KMS-11 (cell line): ENCODE data around the gene AGAP1.

Experiments used
- H2AFZ ChIP-seq: fragments of 200-600 bp; sonication (generic); 2 replicates; pipeline ENCODE4 v1.6.1; 2016; ENCODE audit warnings: antibody characterized with exemption, mixed run types, low read depth
- H3K27ac ChIP-seq: fragments of 200-600 bp; sonication (generic); 2 replicates; pipeline ENCODE4 v1.6.1; 2016; ENCODE audit warnings: mild to moderate bottlenecking, mixed run types
- H3K27me3 ChIP-seq: fragments of 200-600 bp; sonication (generic); 2 replicates; pipeline ENCODE4 v1.6.1; 2017; ENCODE audit warnings: mild to moderate bottlenecking, low read depth, mixed run types, moderate library complexity; ENCODE audit not compliant: insufficient read depth
- H3K36me3 ChIP-seq: fragments of 200-600 bp; sonication (generic); 2 replicates; pipeline ENCODE4 v1.6.1; 2017; ENCODE audit warnings: mild to moderate bottlenecking, mixed run types; ENCODE audit not compliant: insufficient read depth
- H3K4me1 ChIP-seq: fragments of 200-600 bp; sonication (generic); 2 replicates; pipeline ENCODE4 v1.6.1; 2016; ENCODE audit warnings: mild to moderate bottlenecking, low read depth, mixed run types; ENCODE audit not compliant: poor library complexity, severe bottlenecking
- H3K4me2 ChIP-seq: fragments of 200-600 bp; sonication (generic); 2 replicates; pipeline ENCODE4 v1.7.0; 2016; ENCODE audit warnings: mild to moderate bottlenecking, mixed run types
- H3K4me3 ChIP-seq: fragments of 200-600 bp; sonication (generic); IDR thresholded peaks from 2 replicates; pipeline ENCODE4 v1.6.1; 2017; ENCODE audit warnings: low read depth, low read length, mixed read lengths; ENCODE audit not compliant: insufficient read depth
- H3K79me2 ChIP-seq: fragments of 200-600 bp; sonication (generic); 2 replicates; pipeline ENCODE4 v1.6.1; 2016; ENCODE audit warnings: low read depth, mixed run types; ENCODE audit not compliant: insufficient read depth
- H3K9ac ChIP-seq: fragments of 200-600 bp; sonication (generic); 2 replicates; pipeline ENCODE4 v1.6.1; 2016; ENCODE audit warnings: mild to moderate bottlenecking, mixed run types
- H4K20me1 ChIP-seq: fragments of 200-600 bp; sonication (generic); 2 replicates; pipeline ENCODE4 v1.6.1; 2016; ENCODE audit warnings: mild to moderate bottlenecking, mixed run types; ENCODE audit not compliant: insufficient read depth
- CTCF ChIP-seq: fragments of 200-600 bp; sonication (generic); conservative IDR thresholded peaks from 2 replicates; pipeline ENCODE4 v1.6.1; 2017; ENCODE audit warnings: low read depth, mild to moderate bottlenecking, antibody characterized with exemption, low read length, moderate library complexity, mixed read lengths

The AGAP1 gene

DNA sequence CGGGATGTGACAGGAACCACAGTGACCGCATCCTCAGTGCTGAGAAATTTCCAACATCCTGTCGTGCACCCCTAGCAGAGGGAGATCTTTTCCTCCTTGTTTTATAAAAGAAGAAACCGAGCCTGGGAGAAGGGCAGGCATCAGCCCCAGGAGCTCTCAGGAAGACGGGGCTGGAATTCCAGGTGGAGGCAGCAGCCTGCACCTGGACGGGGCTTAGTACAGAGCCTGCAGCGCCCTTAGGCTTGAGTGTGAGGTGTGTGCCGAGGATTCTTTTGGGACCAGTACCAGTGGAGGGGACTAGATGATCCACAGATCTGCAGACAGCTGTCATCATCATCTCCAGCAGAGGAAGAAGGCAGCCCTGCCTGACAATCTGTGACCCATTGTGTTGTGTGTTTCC is 525.6 kb downstream of the AGAP1 start:
- Histone ChIP-seq H3K9ac (no peak overlapping the region), H3K79me2 (no peaks in the 10 kb centered on the region), H3K27ac (no peak overlapping the region), H3K36me3 (no peaks in the 10 kb centered on the region), H3K4me1 (no peaks in the 10 kb centered on the region), H2AFZ (no peak overlapping the region), H3K4me2 (no peak overlapping the region), H3K4me3 (no peak overlapping the region), H4K20me1 (no peaks in the 10 kb centered on the region), H3K27me3 (no peaks in the 10 kb centered on the region)
- TF ChIP-seq CTCF = no peak

DNA sequence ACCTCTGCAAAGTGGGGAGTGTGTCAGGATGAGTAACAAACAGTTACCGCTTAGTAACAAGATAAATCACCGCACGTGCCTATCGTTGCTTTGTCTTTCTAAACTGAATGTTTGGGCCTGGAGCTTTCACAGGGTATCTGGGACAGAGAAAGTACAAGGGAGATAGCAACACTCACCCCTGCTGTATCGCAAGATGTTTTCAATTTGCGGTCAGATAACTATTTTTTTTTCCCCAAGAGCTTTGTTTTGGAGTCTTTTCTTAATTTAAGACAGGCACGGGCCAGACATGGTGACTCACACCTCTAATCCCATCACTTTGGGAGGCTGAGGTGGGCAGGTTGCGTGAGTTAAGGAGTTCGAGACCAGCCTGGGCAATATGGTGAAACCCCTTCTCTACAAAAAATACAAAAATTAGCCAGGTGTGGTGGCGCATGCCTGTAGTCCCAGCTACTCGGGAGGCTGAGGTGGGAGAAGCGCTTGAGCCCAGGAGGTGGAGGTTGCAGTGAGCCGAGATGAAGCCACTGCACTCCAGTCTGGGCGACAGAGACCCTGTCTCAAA is 527.7 kb downstream of the AGAP1 start:
- Histone ChIP-seq H3K79me2 (no peaks in the 10 kb centered on the region), H3K36me3 (no peaks in the 10 kb centered on the region), H3K4me2 (no peak overlapping the region), H3K4me1 (no peaks in the 10 kb centered on the region), H3K27ac (no peak overlapping the region), H4K20me1 (no peaks in the 10 kb centered on the region), H3K9ac (no peak overlapping the region), H3K4me3 (no peak overlapping the region), H2AFZ (no peak overlapping the region), H3K27me3 (no peaks in the 10 kb centered on the region)
- no peak for TF ChIP-seq CTCF

DNA sequence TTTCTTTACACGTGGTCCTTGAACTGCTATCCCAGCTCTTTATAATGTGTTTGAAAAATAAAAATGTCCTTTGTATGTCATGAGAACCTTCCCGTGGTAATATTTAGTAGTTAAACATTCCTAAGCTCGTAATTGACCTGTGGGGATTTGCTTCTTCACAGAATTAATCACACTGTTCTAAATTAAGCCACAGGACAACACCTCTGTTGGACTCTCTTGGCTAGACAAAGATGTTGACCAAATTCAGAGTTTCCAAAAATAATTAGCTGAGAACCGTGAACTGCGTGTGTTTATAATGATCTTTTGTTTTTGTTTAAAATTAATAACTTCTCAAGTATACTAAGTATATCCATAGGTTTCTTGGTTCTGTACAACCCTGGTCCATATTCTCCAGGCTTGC is 528.3 kb downstream of the AGAP1 start:
- no peak for TF ChIP-seq CTCF
- H2AFZ ChIP-seq = no peak overlapping the region
- no peaks in the 10 kb centered on the region for H3K4me1 ChIP-seq
- H3K27ac ChIP-seq = no peak overlapping the region
- no peaks in the 10 kb centered on the region for H3K79me2 ChIP-seq
- no peaks in the 10 kb centered on the region for H3K36me3 ChIP-seq
- H3K27me3 ChIP-seq = no peaks in the 10 kb centered on the region
- no peak overlapping the region for H3K4me2 ChIP-seq
- no peak overlapping the region for H3K4me3 ChIP-seq
- no peaks in the 10 kb centered on the region for H4K20me1 ChIP-seq
- no peak overlapping the region for H3K9ac ChIP-seq

- no peak for TF ChIP-seq CTCF
- Histone ChIP-seq H3K27ac (no peak overlapping the region), H3K36me3 (no peaks in the 10 kb centered on the region), H3K4me1 (no peaks in the 10 kb centered on the region), H3K4me3 (no peak overlapping the region), H3K27me3 (no peaks in the 10 kb centered on the region), H3K9ac (no peak overlapping the region), H2AFZ (no peak overlapping the region), H3K4me2 (no peak overlapping the region), H3K79me2 (no peaks in the 10 kb centered on the region), H4K20me1 (no peaks in the 10 kb centered on the region)
Observed at GRCh38 chr2:236025892-236026291, 532.0 kb downstream of the AGAP1 start.
